ES-I3 (cell line): Measurements from ENCODE around the gene TLX2.

Experiments used
- H3K36me3 ChIP-seq: 2 replicates; pipeline ENCODE4 v1.6.1; 2013; ENCODE audit warnings: mild to moderate bottlenecking, low read length, control low read depth, moderate library complexity; ENCODE audit not compliant: insufficient read depth
- H3K4me1 ChIP-seq: 2 replicates; pipeline ENCODE4 v1.6.1; 2013; ENCODE audit warnings: mild to moderate bottlenecking, control low read depth, low read length; ENCODE audit not compliant: insufficient read depth
- H3K9ac ChIP-seq: 2 replicates; pipeline ENCODE4 v1.6.1; 2013; ENCODE audit warnings: low read depth, mild to moderate bottlenecking, low read length, moderate library complexity
- H3K9me3 ChIP-seq: 2 replicates; pipeline ENCODE4 v1.6.1; 2013; ENCODE audit warnings: mild to moderate bottlenecking, low read length, moderate library complexity; ENCODE audit not compliant: control insufficient read depth, insufficient read depth

The TLX2 gene

DNA sequence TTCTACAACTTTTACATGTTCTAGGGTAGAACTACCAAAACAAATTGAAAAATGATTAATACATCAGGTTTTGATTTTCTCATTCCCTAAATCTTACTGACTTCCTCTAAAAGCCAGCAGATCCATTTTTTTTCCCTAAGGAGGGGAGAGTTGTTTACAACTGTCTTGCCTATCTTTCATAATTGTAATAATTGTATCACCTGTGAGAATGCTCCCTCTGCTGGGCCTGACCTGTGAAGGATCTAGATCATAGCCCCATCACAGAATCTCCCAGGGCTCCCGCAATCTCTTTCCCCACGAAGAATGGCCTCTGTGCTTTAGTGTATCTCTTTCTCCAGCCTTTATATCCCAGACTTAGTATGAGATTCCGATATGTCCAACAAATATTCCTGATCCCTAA lies 30.4 kb downstream of the TLX2 start:
- Histone ChIP-seq H3K4me1 (no peaks in the 10 kb centered on the region), H3K9me3 (no peaks in the 10 kb centered on the region), H3K36me3 (no peaks in the 10 kb centered on the region), H3K9ac (no peak overlapping the region)

DNA sequence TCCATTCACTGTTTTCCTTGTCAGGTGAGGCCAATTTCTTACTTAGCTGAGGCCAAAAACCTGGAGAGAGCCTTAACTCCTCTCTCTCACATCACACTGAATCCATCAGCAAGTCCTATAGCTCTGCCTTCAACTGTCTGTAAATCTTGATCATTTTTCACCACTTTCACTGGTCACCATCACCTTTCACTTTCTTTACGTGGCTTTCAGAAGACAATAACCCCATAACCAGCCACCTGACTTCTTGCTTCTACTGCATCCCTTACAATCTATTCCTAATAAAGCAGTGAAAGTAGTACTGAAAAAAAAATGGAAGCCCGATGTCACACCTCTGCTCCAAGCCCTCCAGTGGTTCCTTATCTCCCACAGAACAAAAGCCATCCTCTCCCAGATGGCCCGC lies 31.8 kb downstream of the TLX2 start:
- no peaks in the 10 kb centered on the region for H3K36me3 ChIP-seq
- H3K9ac ChIP-seq, result no peak overlapping the region
- no peaks in the 10 kb centered on the region for H3K4me1 ChIP-seq
- H3K9me3 ChIP-seq, result no peaks in the 10 kb centered on the region

DNA sequence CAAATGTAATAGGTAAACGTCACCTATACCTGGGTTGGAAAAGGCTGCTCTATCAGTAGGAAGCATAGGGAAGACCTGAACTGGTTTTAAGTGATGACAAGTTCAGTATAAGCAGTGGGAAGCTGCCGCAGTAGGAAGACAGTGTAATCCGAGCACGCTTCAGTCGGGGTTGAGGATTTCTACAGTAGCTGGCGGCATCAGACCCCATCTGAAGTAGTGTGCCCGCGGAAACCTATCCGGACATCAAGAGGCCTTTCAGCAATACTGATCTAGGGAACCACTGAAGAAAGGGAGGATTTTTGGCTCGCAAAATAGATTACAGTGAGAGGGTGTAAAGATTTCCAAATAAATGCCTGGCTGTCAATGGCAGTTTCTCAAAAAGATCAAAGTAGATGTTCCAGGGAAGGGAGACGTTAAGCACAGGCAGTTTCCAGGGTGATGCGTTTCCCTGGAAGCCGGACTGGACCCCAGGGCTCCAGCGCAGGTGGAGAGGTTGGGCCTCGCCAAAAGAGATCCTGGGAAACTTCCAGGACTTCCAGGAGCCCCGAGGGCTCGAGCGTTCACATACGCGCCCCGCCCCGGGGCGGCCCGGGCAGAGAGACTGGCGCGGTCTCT lies 34.1 kb downstream of the TLX2 start:
- Histone ChIP-seq H3K4me1 (peaks cover 7% of the 10 kb centered on the region; the same call in 1 of the 2 replicates), H3K36me3 (no peaks in the 10 kb centered on the region), H3K9me3 (no peaks in the 10 kb centered on the region), H3K9ac (peak overlapping the region; percentile 74)

DNA sequence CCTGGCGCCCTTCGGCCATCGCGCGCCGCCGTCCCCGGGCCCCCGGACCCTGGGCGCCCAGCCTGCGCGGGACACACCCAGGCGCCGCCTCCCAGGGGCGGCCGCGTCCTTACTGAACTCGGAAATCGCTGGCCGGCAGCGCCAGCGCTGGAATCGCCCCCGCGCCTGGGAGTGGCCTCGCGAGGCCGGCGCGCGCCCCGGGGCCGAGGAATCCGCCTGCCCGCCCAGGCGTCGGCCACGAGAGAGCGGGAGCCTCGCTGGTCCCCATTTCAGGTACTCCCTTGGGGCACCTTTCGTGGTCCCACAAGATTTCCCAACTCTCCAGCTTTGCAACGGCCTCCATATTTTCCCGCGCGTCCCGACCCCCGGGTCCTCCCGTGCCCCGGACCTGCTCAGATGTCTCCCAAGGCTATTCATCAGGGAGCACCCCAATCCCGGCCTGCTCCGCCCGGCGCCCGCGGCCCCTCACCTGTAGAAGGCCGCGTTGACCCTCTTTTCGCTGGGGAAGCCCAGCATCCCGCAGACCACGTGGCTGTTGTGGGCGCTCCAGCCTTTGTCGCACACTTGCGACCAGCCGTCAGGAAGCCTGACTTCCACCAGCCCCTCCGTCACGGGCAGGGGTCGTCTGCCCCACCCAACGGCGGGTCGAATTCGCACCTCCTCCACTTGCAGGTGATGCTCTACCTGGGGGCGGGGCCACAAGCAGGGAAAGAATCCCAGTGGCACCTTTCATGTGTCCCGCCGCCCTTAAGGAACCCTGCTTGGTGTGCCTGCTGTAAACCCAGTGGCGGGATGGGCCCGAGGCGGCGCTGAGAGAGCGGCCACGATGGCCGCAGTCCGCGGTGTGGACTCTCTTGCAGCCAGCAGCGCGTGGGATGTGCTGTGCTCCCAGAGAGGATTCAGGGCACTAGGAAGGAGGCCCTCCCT lies 34.9 kb downstream of the TLX2 start:
- H3K9ac ChIP-seq, result peak overlapping the region; percentile 74
- no peaks in the 10 kb centered on the region for H3K36me3 ChIP-seq
- no peaks in the 10 kb centered on the region for H3K9me3 ChIP-seq
- H3K4me1 ChIP-seq, result peaks cover 7% of the 10 kb centered on the region; the same call in 1 of the 2 replicates

DNA sequence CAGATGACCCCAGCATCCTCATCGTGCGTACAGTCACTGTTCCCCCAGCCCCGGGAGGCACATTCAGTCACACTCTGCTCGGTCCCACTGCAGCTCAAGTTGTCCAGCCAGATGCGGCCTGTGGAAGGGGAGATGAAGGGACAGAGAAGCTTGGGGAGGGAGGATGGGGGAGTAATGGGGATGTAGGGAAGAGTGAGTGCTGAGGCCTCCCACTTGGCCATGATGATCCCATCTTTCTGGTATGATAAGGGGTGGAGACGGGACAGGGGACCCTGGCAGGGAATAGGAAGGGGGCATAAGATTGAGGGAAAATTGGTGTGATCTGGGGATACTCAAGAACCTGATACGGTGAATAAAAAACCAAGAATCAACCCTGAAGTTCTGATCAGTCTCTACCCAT lies 36.0 kb downstream of the TLX2 start:
- Histone ChIP-seq H3K36me3 (no peaks in the 10 kb centered on the region), H3K9me3 (no peaks in the 10 kb centered on the region), H3K9ac (no peak overlapping the region), H3K4me1 (peaks cover 7% of the 10 kb centered on the region; the same call in 1 of the 2 replicates)

DNA sequence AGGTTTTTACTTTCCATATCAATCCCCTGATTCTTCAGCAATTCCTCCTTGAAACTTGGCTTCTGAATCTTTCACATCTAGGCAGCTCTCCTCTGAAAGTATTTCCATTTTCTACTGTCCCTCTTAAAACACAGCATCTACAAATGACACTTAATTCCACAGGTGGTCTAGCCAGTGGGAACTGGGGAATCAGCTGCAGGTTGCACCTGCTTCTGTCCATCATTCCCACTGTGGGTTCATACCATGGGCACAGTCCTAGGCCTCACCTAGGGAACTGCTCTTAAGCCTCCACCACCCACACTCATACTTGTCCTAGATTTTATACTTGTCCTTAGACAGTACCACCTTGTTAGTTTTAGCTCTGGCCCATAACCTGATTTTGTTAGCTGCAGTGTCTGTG lies 37.3 kb downstream of the TLX2 start:
- Histone ChIP-seq H3K4me1 (peaks cover 11% of the 10 kb centered on the region), H3K9me3 (no peaks in the 10 kb centered on the region), H3K9ac (no peak overlapping the region), H3K36me3 (no peaks in the 10 kb centered on the region)

DNA sequence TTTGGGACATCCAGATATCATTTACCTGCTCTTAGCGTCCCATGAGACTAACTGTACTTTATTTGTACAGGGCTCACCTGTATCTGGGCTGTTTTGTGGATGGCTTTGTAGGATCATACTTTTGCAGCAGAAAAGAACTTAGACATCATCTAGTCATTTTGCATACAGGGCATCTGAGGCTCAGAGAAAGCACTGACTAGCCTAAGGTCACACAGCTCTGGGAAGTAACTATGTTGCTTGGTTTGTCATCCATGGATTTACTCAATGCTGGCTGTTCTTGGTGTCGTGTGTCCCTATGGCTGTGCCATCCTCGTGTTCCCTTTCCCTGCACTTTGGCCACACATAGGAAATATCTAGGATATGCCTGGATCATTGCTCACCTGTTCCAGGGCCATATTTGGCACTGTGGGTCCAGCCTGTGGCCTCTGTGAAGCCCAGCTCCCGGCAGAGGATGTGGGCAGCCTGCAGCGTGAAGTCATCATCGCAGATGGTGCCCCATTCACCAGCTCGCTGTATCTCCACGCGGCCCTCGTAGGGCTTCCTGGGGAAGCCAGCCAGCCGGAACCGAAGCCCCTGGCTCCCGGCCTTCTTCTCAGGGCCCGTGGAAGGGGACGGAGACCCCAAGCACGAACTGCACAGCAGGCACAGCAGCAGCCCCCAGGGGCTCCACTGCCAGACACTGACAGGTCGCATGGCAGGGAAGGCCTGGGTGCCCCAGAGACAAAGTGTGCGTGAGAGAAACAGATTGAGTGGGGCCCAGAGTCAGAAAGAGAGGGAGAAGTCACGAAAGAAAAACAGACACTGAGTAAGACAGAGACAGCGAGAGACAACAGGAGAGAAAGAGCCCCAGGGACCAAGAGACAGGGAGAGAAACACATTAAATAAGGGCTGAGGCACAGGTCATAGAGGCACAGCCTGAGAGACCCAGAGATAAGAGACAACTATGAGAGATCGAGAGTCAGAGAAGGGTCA lies 38.0 kb downstream of the TLX2 start:
- no peak overlapping the region for H3K9ac ChIP-seq
- H3K9me3 ChIP-seq, result no peaks in the 10 kb centered on the region
- peaks cover 11% of the 10 kb centered on the region for H3K4me1 ChIP-seq
- H3K36me3 ChIP-seq, result no peaks in the 10 kb centered on the region

DNA sequence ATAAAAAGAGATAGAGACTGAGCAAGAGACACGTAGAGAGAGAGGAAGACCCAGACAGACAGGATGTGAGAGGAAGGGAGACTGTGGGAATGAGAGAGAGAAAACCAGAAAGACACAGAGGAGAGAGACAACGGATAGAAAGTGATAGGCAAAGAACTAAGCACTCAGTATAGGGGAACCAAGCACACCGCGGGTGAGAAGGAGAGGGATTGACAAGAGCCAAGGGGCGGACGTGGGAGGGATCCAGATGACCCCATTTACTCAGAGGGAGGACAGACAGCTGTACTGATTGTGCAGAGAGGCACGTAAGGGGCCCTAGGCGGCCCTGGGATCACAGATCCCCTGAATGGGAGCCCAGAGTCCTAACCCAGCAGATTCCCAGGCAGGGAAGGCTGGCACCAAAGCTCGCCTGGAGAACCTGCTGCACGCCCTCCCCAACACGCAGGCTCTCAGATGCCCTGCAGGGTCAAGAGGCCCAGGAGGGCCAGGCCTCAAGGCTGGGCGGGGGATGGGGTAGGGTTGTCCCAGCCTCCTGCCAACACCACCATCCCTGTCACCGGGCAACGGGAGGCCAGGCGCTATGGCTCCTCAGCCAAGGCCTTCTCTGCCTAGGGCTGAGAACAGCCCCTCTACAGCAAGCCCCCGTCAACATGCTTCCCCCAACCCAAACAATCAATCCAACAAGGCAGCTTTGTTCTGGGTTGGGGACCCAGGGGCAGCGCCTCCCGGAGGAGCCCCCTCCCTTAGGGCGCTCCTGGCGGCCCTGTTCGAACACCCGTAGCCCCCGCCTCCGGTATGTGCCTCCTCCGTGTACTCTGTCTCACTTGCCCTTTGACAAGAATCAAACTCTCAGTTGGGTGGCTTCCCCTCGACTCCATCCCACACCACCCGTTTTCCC lies 38.9 kb downstream of the TLX2 start:
- Histone ChIP-seq H3K4me1 (peaks cover 11% of the 10 kb centered on the region), H3K9ac (peak overlapping the region; percentile 91; the same call in 1 of the 2 replicates), H3K36me3 (no peaks in the 10 kb centered on the region), H3K9me3 (no peaks in the 10 kb centered on the region)

DNA sequence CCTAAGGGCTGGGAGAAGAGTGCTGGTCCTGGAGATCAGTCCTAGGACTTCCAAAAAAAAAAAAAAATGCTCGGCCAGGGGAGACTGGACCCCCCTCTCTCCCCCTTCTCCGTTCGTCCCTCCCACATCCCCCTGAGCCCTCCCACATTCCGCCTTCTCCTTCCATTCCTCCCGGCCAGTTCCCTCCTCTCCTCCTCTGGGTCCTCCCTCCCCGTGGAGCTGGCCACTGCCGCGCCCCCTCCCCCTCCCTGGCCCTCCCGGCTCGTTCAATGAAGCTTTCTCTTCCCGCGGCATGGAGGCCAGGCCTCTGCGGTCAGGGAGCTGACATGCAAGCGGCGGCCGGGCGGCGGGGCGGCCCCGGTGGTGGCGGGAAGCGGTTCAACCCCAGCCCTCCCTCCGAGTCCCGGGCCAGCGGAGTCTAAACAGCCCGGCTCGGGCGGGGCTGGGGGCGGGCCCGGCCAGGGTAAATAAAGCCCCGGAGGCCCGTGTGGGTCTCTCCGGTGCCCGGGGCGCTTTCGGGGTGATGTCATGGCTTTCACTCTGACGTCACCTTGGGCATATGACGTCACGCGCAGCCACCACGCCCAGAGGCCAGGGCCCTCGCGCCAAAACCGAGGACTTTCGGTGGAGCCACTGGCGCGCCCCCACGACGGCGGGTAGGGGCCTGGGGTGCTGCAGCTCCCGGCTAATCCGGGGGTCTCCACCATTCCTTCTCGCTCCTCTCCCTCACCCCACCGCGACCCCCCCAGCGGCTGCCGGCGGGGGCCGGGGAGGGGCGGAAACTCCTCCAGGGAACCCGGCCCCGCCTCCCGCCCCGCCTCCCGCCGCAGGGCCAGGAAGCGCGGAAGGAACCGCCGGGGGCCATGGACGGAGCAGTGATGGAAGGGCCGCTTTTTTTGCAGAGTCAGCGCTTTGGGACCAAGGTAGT lies 39.9 kb downstream of the TLX2 start, which contains the start of the genes DOK1 and LOXL3:
Gene DOK1 (plus strand): TSS at position 829 of the 928 bp plus-strand sequence. CDS start 35 bp downstream, at position 864.
Gene LOXL3 (minus strand): TSS at position 51 of the 928 bp plus-strand sequence. CDS start 1,308 bp downstream, outside the sequence.
- Histone ChIP-seq H3K9ac (peak within 1 kb of the TSS; percentile 91), H3K9me3 (no peaks in the 10 kb centered on the region), H3K36me3 (no peaks in the 10 kb centered on the region), H3K4me1 (peaks cover 11% of the 10 kb centered on the region)

DNA sequence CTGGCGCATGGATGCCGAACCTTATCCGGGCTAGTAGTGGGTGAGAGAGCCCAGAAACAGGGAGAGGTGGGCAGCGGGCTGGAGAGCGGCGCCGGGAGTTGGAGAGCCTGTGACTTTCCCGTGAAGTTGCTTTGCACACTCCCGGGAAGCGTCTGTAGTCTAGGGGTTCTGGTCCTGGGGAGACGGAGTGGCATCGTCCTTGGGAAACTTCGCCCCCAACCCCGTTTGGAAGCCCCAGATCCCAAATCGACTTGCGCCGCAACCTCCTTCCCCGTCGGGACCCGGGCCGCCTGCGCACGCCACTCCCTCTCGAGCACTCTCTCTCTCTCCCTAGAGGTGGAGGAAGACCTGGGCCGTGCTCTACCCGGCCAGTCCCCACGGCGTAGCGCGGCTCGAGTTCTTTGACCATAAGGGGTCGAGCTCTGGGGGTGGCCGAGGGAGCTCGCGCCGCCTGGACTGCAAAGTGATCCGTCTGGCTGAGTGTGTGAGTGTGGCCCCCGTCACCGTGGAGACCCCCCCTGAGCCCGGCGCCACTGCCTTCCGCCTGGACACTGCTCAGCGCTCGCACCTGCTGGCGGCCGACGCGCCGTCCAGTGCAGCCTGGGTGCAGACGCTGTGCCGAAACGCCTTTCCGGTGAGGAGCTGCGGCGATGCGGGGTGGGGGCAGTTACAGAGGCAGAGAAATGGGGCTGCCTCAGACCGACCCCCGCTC lies 40.7 kb downstream of the TLX2 start:
- Histone ChIP-seq H3K9ac (peak overlapping the region; percentile 91), H3K4me1 (peaks cover 17% of the 10 kb centered on the region), H3K9me3 (no peaks in the 10 kb centered on the region), H3K36me3 (no peaks in the 10 kb centered on the region)

DNA sequence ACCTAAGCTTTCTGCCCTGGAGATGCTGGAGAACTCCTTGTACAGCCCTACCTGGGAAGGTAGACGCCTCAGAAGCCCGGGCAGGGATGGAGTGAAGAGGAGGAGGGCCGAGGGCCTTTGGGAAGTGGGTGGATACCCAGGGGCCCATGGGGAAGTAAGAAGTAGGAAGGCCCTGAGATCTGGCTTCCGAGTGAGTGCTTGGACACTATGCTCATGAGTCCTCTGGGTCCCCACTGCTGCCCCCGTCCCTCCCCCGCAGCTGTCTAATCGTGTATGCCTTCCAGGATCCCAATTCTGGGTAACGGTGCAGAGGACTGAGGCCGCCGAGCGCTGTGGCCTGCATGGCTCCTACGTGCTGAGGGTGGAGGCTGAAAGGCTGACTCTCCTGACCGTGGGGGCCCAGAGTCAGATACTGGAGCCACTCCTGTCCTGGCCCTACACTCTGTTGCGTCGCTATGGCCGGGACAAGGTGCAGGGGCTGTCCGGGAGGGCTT lies 41.4 kb downstream of the TLX2 start:
- no peaks in the 10 kb centered on the region for H3K9me3 ChIP-seq
- H3K36me3 ChIP-seq, result no peaks in the 10 kb centered on the region
- H3K4me1 ChIP-seq, result peaks cover 24% of the 10 kb centered on the region
- peak overlapping the region; percentile 91; the same call in 1 of the 2 replicates for H3K9ac ChIP-seq

DNA sequence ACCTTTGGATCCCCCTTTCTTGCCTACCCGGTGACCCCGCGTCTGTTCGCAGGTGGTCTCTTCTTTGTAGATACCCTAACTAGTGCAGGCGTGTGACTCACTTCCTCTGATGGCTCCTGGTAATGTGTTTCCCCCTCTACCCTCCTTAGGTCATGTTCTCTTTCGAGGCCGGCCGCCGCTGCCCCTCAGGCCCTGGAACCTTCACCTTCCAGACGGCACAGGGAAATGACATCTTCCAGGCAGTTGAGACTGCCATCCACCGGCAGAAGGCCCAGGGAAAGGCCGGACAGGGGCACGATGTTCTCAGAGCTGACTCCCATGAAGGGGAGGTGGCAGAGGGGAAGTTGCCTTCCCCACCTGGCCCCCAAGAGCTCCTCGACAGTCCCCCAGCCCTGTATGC lies 41.9 kb downstream of the TLX2 start:
- Histone ChIP-seq H3K4me1 (peaks cover 25% of the 10 kb centered on the region), H3K9ac (peak overlapping the region; percentile 91; the same call in 1 of the 2 replicates), H3K36me3 (no peaks in the 10 kb centered on the region), H3K9me3 (no peaks in the 10 kb centered on the region)
